ENCODE results near the gene CLCN6.

CLCN6 gene

DNA sequence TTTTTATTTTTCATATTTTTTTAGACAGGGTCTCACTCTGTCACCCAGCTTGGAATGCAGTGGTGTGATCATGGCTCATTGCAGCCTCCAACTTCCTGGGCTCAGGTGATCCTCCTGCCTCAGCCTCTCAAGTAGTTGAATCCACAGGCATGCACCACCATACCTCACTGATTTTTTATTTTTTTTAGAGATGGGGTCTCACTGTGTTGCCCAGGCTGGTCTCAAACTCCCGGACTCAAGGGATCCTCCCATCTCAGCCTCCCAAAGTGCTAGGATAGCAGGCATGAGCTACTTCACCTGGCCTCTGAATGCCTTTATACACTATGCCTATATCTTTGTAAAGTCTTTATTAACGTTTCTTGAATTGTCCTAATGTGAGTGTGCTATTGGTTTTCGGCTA, 63.1 kb downstream of the CLCN6 start:
- H3K4me3 ChIP-seq (ENCODE audit: low read depth in 1 of 2, low read length in 2 of 2), result no peak overlapping the region
- no peaks in the 10 kb centered on the region for H3K9me3 ChIP-seq (ENCODE audit: control insufficient read depth in 1 of 2, low read length in 2 of 2)

DNA sequence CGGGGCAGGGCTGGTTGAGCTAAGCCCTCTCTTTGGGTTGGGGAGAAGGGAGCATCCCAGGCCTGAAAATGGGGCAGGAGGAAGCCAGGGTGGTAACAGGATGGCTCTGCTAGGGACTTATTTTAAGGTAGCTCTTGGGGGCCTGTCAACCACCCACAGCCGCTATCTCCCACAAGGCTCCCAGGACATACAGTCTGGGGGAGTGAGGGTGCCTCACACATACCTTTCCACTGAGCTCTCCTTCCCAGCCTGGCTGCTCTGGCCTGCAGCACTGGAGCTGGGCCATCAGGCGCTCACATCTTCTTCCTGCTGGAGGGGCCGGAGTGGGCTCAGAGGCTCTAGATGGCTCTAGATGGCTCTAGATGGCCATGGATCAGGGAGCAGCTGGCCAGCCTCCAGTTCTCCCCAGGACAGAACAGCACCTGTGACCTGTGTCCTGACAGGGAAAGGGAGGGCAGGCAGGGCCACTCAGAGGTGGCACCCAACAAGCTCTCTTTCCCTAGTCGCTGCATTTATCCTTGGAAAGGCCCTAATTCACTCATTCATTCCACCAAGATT, 63.7 kb downstream of the CLCN6 start:
- H3K36me3 ChIP-seq (ENCODE audit: control insufficient read depth in 1 of 2, insufficient read depth in 2 of 2, low read length in 2 of 2), result no peaks in the 10 kb centered on the region
- no peaks in the 10 kb centered on the region for H3K9me3 ChIP-seq (ENCODE audit: control insufficient read depth in 1 of 2, low read length in 2 of 2)
- H3K4me3 ChIP-seq (ENCODE audit: low read depth in 1 of 2, low read length in 2 of 2), result no peak overlapping the region
- H3K27me3 ChIP-seq (ENCODE audit: control insufficient read depth in 1 of 2, insufficient read depth in 2 of 2, low read length in 2 of 2), result peaks cover 0 to 4% of the 10 kb centered on the region in 2 donors
- no peak overlapping the region for H3K9ac ChIP-seq (ENCODE audit: low read depth in 1 of 2, low read length in 2 of 2)
- H3K4me1 ChIP-seq (ENCODE audit: control insufficient read depth in 1 of 2, insufficient read depth in 2 of 2, low read length in 2 of 2), result no peaks in the 10 kb centered on the region
- H3K27ac ChIP-seq (ENCODE audit: low read depth, low read length), result no peak overlapping the region

More for the DNA sequence above, 63.1 kb downstream of the CLCN6 start:
- Histone ChIP-seq H3K27ac (ENCODE audit: low read depth, low read length) (no peak overlapping the region), H3K4me1 (ENCODE audit: control insufficient read depth in 1 of 2, insufficient read depth in 2 of 2, low read length in 2 of 2) (no peaks in the 10 kb centered on the region), H3K36me3 (ENCODE audit: control insufficient read depth in 1 of 2, insufficient read depth in 2 of 2, low read length in 2 of 2) (no peaks in the 10 kb centered on the region), H3K9ac (ENCODE audit: low read depth in 1 of 2, low read length in 2 of 2) (no peak overlapping the region), H3K27me3 (ENCODE audit: control insufficient read depth in 1 of 2, insufficient read depth in 2 of 2, low read length in 2 of 2) (peaks cover 0 to 4% of the 10 kb centered on the region in 2 donors)

DNA sequence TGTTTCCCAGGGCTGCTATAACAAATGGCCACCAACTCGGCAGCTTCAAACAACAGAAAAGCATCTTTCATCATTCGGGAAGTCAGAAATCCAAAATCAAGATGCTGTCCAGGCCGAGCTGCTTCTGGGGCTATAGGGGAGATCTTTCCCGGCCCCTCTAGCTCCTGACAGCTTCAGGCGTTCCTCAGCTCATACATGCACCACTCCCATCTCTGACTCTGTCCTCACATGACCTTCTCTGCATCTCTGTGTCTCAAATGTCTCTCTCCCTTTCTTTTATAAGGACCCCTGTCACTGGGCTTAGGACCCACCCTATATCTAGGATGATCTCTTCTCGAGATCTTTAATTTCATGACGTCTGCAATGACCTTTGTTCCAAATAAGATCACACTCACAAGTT, 66.6 kb downstream of the CLCN6 start:
- Histone ChIP-seq H3K27me3 (ENCODE audit: control insufficient read depth in 1 of 2, insufficient read depth in 2 of 2, low read length in 2 of 2) (peaks cover 0 to 4% of the 10 kb centered on the region in 2 donors), H3K27ac (ENCODE audit: low read depth, low read length) (no peak overlapping the region)

DNA sequence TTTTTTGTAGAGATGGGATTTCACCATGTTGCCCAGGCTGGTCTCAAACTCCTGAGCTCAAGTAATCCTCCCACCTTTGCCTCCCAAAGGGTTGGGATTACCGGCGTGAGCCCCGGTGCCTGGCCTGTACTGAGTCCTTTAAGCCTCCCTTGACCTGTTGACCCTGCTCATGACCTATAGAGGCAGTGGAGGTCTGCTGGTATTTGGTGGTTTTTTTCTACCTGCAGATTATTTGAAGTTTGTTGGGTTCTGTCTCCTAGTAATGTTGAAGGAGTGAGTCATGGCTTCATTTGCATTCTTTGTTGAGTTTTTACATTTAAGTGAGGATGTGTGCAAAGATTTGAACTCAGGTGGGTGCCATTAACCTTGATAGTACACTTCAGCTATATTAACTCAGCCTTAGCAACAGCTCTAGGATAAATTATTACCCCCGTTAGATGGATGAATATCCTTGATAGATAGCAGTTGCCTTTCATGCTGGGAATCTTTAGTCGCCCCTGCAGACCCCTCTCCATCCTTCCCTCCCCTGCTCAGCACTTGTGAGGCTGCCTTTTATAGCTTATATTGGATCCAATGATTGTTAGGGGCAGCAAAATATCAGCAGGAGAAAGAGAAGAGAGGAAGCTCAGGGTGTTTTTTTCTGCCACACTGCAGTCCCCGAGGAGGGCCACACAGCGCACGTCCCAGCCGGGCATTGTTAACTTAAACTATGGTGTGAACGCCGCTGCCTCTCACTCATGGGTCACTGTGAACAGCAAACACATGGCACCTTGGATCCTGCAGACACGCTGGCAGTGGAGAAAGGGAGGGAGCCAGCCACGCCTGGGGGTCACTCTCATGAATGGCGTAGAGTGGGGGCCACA, 67.6 kb downstream of the CLCN6 start:
- H3K27ac ChIP-seq (ENCODE audit: low read depth, low read length), result no peak overlapping the region
- H3K36me3 ChIP-seq (ENCODE audit: control insufficient read depth in 1 of 2, insufficient read depth in 2 of 2, low read length in 2 of 2), result no peaks in the 10 kb centered on the region
- H3K4me1 ChIP-seq (ENCODE audit: control insufficient read depth in 1 of 2, insufficient read depth in 2 of 2, low read length in 2 of 2), result no peaks in the 10 kb centered on the region
- H3K9ac ChIP-seq (ENCODE audit: low read depth in 1 of 2, low read length in 2 of 2), result no peak overlapping the region
- no peak overlapping the region for H3K4me3 ChIP-seq (ENCODE audit: low read depth in 1 of 2, low read length in 2 of 2)
- H3K9me3 ChIP-seq (ENCODE audit: control insufficient read depth in 1 of 2, low read length in 2 of 2), result no peaks in the 10 kb centered on the region
- peaks cover 0 to 6% of the 10 kb centered on the region in 2 donors for H3K27me3 ChIP-seq (ENCODE audit: control insufficient read depth in 1 of 2, insufficient read depth in 2 of 2, low read length in 2 of 2)

More for the DNA sequence above, 66.6 kb downstream of the CLCN6 start:
- H3K36me3 ChIP-seq (ENCODE audit: control insufficient read depth in 1 of 2, insufficient read depth in 2 of 2, low read length in 2 of 2), result no peaks in the 10 kb centered on the region
- no peak overlapping the region for H3K4me3 ChIP-seq (ENCODE audit: low read depth in 1 of 2, low read length in 2 of 2)
- H3K9me3 ChIP-seq (ENCODE audit: control insufficient read depth in 1 of 2, low read length in 2 of 2), result no peaks in the 10 kb centered on the region
- H3K4me1 ChIP-seq (ENCODE audit: control insufficient read depth in 1 of 2, insufficient read depth in 2 of 2, low read length in 2 of 2), result no peaks in the 10 kb centered on the region
- no peak overlapping the region for H3K9ac ChIP-seq (ENCODE audit: low read depth in 1 of 2, low read length in 2 of 2)

DNA sequence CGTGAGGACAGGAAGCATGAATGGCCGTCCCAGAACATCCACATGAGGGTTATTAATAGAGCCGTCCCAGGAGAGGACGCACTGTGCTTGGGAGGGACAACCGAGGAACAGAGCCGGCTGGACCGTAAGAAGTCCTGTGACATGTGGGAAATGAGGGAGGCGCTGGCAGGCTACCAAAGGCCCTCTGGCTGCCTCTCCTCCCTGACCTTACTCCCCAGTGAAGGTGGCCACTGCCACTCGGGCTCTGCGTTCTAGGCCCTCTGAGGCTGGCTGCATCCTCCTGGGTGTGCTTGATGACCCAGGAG, 68.2 kb downstream of the CLCN6 start:
- Histone ChIP-seq H3K36me3 (ENCODE audit: control insufficient read depth in 1 of 2, insufficient read depth in 2 of 2, low read length in 2 of 2) (no peaks in the 10 kb centered on the region), H3K27me3 (ENCODE audit: control insufficient read depth in 1 of 2, insufficient read depth in 2 of 2, low read length in 2 of 2) (peaks cover 0 to 10% of the 10 kb centered on the region in 2 donors), H3K9ac (ENCODE audit: low read depth in 1 of 2, low read length in 2 of 2) (no peak overlapping the region), H3K9me3 (ENCODE audit: control insufficient read depth in 1 of 2, low read length in 2 of 2) (no peaks in the 10 kb centered on the region), H3K4me3 (ENCODE audit: low read depth in 1 of 2, low read length in 2 of 2) (no peak overlapping the region), H3K4me1 (ENCODE audit: control insufficient read depth in 1 of 2, insufficient read depth in 2 of 2, low read length in 2 of 2) (no peaks in the 10 kb centered on the region), H3K27ac (ENCODE audit: low read depth, low read length) (no peak overlapping the region)

DNA sequence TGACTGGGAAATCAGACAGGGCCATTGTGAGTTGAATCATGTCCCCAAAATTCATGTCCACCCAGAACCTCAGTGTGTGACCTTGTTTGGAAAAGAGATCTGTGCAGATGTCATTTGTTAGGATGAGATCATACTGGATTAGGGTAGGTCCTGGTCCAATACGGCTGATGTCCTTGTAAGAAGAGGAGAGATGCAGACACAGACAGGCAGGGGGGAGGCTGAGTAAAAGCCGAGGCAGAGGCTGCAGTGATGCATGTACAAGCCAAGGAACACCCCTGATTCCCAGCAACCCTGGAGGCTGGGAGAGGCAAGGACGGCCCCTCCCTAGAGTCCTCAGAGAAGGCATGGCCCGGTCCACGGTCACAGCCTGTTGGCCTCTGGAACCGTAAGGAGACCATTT, 68.6 kb downstream of the CLCN6 start:
- Histone ChIP-seq H3K4me1 (ENCODE audit: control insufficient read depth in 1 of 2, insufficient read depth in 2 of 2, low read length in 2 of 2) (no peaks in the 10 kb centered on the region), H3K9ac (ENCODE audit: low read depth in 1 of 2, low read length in 2 of 2) (no peak overlapping the region), H3K4me3 (ENCODE audit: low read depth in 1 of 2, low read length in 2 of 2) (no peak overlapping the region), H3K9me3 (ENCODE audit: control insufficient read depth in 1 of 2, low read length in 2 of 2) (no peaks in the 10 kb centered on the region), H3K36me3 (ENCODE audit: control insufficient read depth in 1 of 2, insufficient read depth in 2 of 2, low read length in 2 of 2) (no peaks in the 10 kb centered on the region), H3K27me3 (ENCODE audit: control insufficient read depth in 1 of 2, insufficient read depth in 2 of 2, low read length in 2 of 2) (peaks cover 0 to 8% of the 10 kb centered on the region in 2 donors), H3K27ac (ENCODE audit: low read depth, low read length) (no peak overlapping the region)

DNA sequence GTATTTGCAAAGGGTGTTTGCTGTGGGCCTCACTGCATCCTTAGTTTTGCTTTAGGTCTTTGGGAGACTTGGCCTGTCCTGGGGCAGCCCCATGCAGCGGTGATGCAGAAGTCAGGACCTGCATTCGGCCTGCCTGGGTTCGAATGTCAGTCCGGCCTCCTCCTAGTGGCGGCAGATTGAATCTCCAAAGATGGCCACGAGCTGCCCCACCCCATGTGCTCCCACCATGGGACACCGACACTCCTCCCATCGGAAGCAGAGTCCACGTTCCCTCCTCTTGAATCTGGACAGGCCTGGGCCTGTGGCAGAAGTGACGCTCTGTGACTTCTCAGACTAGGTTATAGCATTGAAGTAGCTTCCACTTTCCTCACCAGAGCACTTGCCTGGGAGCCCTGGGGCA, 69.1 kb downstream of the CLCN6 start:
- Histone ChIP-seq H3K9me3 (ENCODE audit: control insufficient read depth in 1 of 2, low read length in 2 of 2) (no peaks in the 10 kb centered on the region), H3K9ac (ENCODE audit: low read depth in 1 of 2, low read length in 2 of 2) (no peak overlapping the region), H3K27ac (ENCODE audit: low read depth, low read length) (no peak overlapping the region), H3K4me3 (ENCODE audit: low read depth in 1 of 2, low read length in 2 of 2) (no peak overlapping the region), H3K36me3 (ENCODE audit: control insufficient read depth in 1 of 2, insufficient read depth in 2 of 2, low read length in 2 of 2) (no peaks in the 10 kb centered on the region), H3K27me3 (ENCODE audit: control insufficient read depth in 1 of 2, insufficient read depth in 2 of 2, low read length in 2 of 2) (peaks cover 0 to 6% of the 10 kb centered on the region in 2 donors), H3K4me1 (ENCODE audit: control insufficient read depth in 1 of 2, insufficient read depth in 2 of 2, low read length in 2 of 2) (no peaks in the 10 kb centered on the region)

DNA sequence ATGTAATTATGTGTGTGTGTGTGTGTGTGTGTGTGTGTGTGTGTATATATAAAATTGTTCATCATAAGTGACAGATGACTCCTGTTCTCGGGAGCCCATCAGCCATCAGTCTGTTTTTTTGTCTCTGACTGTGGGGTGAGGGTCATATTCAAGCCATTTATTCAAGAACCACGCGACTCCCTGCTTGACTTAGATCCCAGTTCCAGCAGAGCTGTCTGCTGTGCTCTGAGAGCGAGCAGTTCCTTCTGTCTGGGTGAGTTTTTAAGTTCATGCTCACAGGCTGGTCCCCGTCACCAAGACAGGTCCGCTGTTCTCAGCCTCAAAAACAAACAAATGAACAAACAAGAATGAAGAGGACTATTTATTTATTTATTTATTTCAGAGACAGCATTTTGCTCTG, 71.1 kb downstream of the CLCN6 start:
- Histone ChIP-seq H3K27me3 (ENCODE audit: control insufficient read depth in 1 of 2, insufficient read depth in 2 of 2, low read length in 2 of 2) (peaks cover 0 to 6% of the 10 kb centered on the region in 2 donors), H3K4me3 (ENCODE audit: low read depth in 1 of 2, low read length in 2 of 2) (no peak overlapping the region), H3K36me3 (ENCODE audit: control insufficient read depth in 1 of 2, insufficient read depth in 2 of 2, low read length in 2 of 2) (no peaks in the 10 kb centered on the region), H3K9ac (ENCODE audit: low read depth in 1 of 2, low read length in 2 of 2) (no peak overlapping the region), H3K27ac (ENCODE audit: low read depth, low read length) (no peak overlapping the region), H3K4me1 (ENCODE audit: control insufficient read depth in 1 of 2, insufficient read depth in 2 of 2, low read length in 2 of 2) (no peaks in the 10 kb centered on the region), H3K9me3 (ENCODE audit: control insufficient read depth in 1 of 2, low read length in 2 of 2) (no peaks in the 10 kb centered on the region)

DNA sequence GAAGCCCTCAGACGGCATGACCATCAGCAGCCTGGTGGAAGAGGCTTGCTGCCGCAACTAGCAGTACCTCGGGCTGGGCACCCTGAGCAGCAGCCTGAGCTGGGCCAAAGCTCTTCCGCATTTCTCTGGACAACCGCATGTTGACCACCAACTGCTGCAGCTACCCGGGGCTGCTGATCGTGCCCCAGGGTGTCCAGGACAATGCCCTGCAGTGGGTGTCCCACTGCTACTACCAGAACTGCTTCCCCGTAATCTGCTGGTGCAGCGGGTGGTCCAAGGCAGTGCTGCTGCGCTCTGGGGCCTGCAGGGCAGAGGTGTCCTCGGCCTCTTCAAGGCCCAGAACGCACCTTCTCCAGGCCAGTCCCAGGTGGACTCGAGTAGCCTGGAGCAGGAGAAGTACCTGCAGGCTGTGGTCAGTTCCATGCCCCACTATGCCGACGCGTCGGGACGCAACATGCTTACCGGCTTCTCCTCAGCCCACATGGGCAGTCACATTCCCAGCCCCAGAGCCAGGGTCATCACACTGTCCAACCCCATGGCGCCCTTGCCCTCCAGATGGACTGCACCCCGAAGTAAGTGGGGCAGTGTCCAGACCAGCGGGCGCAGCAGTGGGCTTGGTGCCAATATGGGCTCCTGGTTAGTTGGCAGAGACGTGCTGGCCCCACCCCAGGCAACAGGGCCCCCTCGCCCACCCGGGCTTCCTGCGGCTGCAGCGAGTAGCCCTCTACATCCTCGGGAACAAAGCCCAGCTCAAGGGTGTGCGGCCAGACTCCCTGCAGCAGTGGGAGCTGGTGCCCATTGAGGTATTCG, 72.3 kb downstream of the CLCN6 start:
- Histone ChIP-seq H3K4me1 (ENCODE audit: control insufficient read depth in 1 of 2, insufficient read depth in 2 of 2, low read length in 2 of 2) (peaks cover 7% of the 10 kb centered on the region in 2 donors), H3K27ac (ENCODE audit: low read depth, low read length) (no peak overlapping the region), H3K36me3 (ENCODE audit: control insufficient read depth in 1 of 2, insufficient read depth in 2 of 2, low read length in 2 of 2) (no peaks in the 10 kb centered on the region), H3K4me3 (ENCODE audit: low read depth in 1 of 2, low read length in 2 of 2) (no peak overlapping the region), H3K27me3 (ENCODE audit: control insufficient read depth in 1 of 2, insufficient read depth in 2 of 2, low read length in 2 of 2) (peaks cover 0 to 6% of the 10 kb centered on the region in 2 donors), H3K9me3 (ENCODE audit: control insufficient read depth in 1 of 2, low read length in 2 of 2) (no peaks in the 10 kb centered on the region), H3K9ac (ENCODE audit: low read depth in 1 of 2, low read length in 2 of 2) (no peak overlapping the region)

DNA sequence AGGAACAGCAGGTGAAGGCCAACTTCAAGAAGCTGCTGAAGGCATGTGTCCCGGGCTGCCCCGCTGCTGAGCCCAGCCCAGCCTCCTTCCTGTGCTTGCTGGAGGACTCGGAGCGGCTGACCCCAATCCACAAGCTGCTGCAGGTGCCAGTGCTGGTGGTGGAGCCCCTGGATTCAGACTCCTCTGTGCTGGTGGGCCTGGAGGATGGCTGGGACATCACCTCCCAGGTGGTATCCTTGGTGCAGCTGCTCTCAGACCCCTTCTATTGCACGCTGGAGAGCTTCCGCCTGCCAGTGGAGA, 72.8 kb downstream of the CLCN6 start:
- Histone ChIP-seq H3K9ac (ENCODE audit: low read depth in 1 of 2, low read length in 2 of 2) (no peak overlapping the region), H3K4me3 (ENCODE audit: low read depth in 1 of 2, low read length in 2 of 2) (no peak overlapping the region), H3K27ac (ENCODE audit: low read depth, low read length) (no peak overlapping the region), H3K4me1 (ENCODE audit: control insufficient read depth in 1 of 2, insufficient read depth in 2 of 2, low read length in 2 of 2) (peaks cover 7% of the 10 kb centered on the region in 2 donors), H3K9me3 (ENCODE audit: control insufficient read depth in 1 of 2, low read length in 2 of 2) (no peaks in the 10 kb centered on the region), H3K36me3 (ENCODE audit: control insufficient read depth in 1 of 2, insufficient read depth in 2 of 2, low read length in 2 of 2) (no peaks in the 10 kb centered on the region), H3K27me3 (ENCODE audit: control insufficient read depth in 1 of 2, insufficient read depth in 2 of 2, low read length in 2 of 2) (peaks cover 0 to 6% of the 10 kb centered on the region in 2 donors)
